Activated CD4-positive, alpha-beta T cell treated with anti-CD3 and anti-CD28 coated beads for 4 hours (primary cell): ENCODE results near the gene MKLN1.
A peak's percentile ranks its signal among the peaks of the same experiment; 100 is the strongest.

Experiments
- DNase-seq, 2 donors: peaks; one replicate each; pipeline ENCODE4 v3.0.0-alpha.2; 2020

The MKLN1 gene

DNA sequence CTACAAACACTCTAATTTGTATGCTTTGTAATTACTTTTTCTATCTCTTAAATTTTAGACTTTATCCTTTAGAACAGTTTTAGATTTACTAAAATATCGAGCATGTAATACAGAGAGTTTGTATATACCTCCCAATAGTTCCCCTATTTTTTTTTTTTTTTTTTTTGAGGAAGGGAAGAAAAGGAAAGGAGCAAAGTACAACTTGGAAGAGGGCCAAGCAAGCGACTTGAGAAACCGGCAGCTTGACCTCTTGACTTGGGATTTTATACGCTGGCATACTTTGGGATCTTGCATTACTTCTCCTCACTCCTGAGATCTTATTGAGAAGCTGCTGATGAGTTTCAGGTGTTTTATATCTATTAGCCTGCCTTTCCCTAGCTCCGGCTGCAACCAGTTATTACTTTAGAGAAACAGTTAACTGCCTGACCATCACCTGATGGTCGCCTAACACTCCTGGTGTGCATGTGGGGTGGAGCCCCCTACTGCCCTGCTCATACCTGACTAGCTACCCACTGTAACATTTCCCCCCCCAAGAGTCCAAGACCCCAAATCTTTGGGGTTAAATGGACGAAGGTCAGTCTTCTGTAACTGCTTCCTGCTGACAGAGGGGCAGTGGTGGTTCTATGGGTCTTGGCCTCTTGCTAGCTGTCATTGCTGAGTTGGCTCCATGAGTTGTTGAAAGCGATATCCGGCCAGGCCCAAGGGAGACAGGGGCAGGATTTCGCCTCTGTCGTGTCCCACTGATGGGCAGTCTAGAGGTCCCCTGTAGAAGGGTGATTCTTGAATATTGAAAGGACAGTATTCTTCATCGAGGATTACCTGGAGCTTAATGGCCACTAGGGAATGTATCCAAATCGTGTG is 28.5 kb downstream of the MKLN1 start:
- DNase-seq = no peak

DNA sequence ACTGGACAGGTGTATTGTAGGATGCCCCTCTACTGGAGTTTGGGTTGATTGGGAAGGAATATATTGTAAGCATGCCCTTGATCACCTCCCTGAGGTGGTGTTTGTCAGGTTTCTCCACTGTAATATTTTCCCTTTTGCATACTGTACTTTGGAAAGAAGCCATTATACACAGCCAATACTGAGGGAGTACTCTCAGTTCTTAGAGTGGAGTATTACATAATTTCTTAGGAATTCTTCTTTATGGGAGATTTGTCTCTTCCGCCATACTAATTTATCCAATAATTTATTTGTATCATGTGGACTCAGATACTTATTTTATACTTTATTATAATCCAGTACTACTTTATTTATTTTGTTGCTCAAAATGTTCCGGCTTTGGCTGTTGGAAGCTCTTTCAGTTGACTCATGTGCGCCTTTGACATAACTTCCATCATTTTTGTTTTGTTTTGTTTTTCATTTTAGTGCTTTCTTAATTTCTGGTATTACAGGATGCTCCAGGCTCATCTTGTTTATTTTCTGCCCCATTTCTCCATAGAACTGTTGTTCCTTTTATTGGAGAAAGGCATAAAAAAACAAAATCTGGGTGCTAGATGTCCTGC is 29.7 kb downstream of the MKLN1 start:
- DNase-seq = no peak

DNA sequence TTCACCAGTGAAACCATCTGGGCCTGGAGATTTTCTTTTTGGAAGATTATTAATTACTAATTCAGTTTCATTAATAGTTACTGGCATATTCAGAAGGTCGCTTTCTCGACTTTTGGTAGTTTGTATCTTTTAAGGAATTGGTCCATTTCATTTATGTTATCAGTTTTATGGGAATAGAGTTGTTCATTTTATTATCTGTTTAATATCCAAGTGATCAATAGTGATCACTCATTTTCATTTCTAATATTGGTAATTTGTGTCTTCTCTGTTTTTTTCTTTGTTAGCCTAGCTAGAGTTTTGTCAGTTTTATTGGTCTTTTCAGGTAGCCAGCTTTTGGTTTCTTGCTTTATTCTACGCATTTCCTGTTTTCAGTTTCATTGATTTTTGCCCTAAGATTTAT is 31.0 kb downstream of the MKLN1 start:
- no peak for DNase-seq

DNA sequence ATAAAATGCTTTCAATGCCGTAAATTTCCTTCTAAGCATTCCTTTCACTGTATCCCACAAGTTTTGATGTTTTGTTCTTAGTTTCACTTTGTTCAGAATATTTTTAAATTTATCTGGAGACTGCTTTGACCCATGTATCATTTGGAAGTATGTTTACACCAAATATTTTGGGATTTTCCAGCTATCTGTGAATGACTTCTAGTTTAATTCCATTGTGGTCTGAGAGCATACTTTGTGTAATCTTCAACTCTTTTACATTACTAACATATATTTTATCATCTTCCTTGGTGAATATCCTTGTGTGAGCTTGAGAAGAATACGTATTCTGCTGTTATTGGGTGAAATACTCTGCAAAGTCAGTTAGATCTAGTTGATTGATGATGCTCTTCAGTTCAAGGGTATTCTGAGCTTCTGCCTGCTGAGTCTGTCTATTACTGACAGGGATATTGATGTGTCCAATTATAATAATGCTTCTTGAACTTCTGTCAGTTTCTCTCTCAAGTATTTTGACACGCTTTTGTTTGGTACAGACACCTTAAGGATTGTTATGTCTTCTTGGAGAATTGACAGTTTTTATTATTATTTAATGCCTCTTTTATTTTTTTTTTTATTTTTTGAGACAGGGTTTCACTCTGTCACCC is 31.6 kb downstream of the MKLN1 start:
- DNase-seq = no peak

DNA sequence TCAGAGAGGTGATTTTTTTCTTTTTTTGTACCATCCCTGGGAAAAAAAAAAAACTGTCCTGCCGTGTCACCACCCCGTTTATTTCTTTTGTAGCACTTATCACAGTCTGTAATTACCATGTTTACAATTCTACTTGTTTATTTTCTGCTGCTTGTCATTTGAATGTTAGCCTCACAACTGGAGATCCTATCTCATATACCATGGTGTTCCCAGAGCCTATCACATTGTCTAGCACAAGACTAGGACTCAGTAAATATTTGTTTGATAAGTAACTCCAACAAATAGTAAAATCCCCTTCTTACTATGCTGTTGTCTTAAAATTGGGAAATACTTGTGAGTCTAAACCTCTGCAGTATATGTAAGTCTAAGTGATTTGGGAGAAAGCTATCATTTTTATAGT is 36.0 kb downstream of the MKLN1 start:
- no peak for DNase-seq

DNA sequence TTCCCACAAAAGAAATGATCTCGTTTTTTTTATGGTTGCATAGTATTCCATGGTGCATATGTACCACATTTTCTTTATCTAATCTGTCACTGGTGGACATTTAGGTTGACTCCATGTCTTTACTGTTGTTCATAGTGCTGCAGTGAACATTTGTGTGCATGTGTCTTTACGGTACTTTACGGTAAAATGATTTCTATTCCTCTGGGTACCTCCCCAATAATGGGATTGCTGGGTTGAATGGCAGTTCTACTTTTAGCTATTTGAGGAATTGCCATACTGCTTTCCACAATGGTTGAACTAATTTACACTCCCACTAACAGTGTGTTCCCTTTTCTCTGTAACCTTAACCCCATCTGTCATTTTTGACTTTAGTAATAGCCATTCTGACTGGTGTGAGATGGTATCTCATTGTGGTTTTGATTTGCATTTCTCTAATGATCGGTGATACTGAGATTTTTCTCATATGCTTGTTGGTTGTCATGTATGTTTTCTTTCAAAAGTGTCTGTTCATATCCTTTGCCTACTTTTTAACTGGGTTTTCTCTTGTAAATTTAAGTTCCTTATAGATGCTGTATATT is 37.2 kb downstream of the MKLN1 start:
- no peak for DNase-seq

DNA sequence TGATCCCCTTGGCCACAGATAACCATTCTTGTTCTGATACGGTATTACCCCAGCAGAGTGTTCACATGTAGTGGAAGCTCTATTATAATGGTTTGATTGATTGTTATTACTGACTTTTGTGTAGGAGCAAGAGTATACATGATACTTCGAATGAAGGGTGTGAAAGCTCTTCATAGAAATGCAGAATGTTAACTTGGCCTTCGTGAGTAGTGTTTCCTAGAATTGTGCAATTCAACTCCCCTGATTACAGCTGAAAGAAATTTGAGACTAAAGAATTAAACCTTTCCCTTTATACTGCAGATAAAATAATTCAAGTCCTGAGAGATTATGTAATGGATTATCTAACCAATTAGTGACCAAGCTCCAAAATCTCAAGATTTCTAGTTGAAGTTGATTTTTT is 38.2 kb downstream of the MKLN1 start:
- DNase-seq = no peak

DNA sequence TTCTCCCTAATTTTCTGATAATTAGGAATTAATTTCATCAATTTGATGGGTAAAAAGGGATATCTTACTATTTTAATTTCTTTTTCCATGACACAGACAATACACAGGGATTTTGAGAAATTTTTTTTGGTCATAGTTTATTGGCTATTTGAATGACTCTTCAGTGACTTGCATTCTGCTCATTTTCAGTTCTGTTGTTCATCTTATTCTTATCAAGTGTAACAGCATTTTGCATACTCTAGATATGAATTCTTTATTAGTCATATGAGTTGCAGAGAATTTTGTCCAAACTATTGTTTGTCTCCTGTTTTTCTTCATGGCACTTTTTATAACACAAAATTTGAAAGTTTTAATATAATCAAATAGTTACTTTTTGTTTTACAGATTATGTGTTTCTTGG is 41.7 kb downstream of the MKLN1 start:
- DNase-seq = no peak

DNA sequence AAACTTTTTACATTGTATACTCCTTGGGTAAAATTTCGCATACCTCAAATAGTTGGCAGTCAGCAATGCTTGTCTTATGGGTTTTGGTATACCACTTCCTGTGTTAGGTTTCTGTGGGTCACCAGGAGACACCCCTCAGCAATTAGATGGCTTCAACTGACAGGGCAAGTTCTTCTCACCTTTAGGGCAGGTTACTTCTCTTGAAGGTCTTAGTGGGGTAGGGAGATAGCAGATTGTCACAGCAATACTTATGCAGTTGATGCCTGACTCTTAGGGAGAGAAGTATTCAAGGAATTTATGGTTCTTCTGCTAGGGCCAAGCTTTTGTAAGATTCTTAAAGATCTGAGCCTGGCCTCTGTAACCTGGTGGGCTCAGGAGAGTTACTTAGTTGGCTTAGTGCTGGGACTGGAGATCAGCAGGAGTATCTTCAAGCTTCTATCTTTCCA is 42.9 kb downstream of the MKLN1 start:
- peak; percentile 6 to 13 for DNase-seq

DNA sequence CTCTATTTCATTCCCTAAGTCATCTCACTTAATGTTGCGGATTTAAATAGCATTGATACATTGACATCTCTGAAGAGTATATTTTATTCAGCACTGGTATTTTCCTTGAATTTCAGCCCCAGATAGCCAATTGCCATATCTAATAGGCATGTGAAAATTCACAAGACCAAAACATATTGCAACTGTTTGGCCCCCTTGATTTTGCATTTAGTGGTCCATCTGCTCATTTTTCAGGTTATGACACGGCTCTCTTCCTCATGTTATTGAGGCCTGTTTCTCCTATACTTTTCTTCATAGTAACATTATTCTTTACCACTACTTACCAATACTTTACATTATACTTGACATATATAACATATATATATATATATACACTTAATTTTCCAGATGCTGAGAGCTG is 43.7 kb downstream of the MKLN1 start:
- no peak for DNase-seq

DNA sequence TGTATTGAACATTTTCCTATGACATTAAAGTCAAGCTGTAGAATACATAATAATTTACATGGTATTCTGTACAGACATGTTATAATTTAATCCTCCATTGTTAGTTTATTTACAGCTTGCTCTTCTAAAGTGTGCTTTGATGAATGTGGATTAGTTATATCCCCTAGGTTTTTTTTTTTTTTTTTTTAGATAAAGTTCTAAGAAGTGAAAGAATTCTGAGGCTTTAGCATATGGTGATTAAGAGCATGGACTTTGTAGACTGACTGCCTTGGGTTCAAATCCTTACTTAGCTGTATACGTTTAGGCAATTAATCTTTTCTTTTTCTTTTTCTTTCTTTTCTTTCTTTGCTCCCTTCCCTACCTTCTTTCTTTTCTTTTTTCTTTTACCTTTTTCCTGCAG is 44.9 kb downstream of the MKLN1 start:
- no peak for DNase-seq

DNA sequence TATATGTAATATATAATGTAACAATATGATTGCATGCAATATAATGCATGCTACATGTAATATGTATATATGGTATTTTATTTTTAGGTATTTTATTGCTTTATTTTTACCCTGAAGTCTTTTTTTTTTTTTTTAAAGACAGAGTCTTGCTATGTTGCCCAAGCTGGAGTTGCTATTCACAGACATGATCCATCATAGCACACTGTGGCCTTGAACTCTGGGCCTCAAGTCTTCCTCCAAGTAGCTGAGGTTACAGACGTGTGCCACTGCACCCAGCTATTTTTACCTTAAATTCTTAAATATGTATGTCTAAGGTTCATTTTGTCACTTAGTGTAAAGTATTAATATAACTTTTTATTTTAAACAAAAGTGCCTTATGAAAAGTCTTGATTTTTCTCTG is 47.1 kb downstream of the MKLN1 start:
- no peak for DNase-seq

DNA sequence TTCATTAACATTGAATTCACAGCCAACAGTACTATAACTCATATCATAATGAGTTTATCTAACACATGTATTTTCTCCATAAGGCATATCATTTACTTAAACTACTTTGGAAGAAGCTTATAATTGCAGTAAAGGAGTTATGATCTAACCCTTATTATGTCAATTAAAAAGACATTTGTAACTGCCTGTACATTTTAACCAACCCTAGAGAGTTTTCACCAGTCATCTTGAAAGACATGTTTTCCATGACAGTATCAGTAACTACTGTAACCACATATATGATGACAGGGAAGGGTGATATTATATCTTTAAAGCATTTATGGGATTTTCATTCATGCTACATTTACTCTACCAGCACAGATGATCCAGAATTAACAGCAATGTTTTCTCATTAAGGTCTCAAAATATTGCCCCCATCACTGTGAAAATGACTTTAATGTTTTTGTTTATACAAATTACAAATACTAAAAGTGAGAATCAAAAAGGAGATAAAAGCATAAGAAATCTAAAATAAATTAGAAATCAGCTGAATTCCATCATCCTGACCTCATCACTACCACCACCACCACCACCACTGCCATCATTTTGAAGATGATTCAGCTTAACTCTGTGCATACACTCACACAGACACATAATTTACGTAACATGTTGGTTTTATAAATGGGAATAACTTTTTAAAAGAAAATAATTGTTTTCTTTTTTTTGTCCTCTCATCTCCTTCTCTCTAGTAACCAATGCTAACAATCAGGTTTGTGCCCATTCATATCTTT is 53.6 kb downstream of the MKLN1 start:
- DNase-seq = no peak

DNA sequence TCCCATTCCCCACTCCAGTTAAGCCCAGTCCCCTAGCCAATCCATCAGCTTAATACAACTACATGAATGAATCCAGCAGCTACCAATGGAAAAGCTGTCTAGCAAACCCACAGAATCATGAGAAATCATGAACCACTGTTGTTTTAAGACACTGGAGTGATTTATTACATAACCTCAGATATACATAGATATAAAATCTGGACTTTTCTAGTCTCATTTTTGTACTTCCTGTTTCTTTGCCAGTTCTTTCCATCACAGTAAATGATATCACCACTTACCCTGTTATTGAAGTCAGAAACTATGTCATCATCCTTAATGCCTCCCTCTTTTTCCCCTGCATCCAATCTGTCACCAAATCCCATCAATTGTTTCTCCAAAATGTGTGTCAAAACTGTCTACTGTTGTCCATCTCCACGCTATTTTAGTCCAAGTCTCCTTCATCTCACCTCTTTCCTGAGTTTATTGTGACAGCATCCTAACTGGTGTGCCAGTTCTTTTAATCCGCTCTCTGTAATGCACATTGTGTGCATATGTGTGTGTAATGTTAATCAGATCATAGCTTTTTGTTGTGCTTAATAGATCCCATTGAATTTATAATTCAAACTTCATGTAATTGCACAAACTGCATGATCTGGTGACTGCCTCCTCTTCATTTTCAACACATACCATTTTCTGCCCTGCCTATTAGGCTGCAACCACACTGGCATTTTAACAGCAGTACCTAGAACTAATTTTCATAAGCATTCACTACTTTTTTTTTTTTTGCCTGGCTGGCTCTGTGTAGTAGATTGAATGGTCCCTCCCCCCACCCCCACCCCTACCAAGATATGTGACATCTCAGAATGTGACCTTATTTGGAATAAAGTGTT is 56.0 kb downstream of the MKLN1 start:
- no peak for DNase-seq

DNA sequence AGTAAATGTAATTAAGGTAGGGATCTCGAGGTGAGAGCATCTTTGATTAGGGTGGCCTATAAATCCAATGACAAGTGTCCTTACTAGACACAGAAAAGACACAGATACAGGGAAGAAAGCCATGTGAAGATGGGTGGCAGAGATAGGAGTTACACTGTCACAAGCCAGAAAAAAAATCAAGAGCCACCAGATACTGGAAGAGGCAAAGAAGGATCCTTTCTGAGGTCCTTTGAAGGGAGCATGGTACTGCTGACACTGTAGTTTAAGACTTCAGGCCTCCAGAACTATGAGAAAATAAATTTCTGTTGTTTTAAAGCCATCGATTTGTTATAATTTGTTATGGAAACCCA is 56.6 kb downstream of the MKLN1 start:
- DNase-seq = no peak

DNA sequence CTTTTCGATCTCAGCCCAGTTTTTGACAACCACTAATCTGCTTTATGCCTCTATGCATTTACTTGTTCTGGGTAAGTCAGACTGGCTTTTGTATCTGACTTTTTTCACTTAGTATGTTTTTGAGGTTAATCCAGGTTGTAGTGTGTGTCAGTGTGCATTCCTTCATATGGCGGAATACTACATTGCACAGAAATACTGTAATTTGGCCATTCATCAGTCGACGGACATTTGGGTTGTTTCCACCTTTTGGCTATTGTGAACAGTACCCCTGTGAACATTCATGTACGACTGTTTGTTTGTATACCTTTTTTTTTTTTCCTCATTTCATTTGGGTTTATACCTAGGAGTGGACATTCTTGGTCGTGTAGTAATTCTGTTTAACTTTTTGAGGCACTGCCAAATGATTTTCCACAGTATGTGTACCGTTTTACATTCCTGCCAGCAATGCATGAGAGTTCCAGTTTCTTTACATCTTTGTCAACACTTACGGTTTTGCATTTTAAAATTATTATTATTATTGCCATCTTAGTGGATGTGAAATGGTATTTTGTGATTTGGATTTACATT is 57.4 kb downstream of the MKLN1 start:
- no peak for DNase-seq

DNA sequence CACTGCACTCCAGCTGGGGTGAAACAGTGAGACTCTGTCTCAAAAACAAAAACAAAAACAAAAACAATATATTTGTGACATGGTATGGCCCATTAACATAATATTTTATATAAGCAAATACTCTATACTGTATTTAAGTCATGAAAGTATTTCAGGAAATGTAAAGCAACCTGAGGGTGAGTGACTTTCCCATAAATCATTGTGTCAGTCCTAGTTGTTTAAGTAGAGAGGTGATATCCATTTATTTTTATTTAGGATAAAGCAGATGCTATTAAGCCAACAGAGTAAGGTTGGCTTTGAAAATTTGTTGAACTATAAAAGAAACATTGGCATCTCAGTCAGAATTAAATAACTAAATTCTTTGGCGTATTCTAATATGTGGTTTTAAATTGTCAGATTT is 60.5 kb downstream of the MKLN1 start:
- DNase-seq = no peak

DNA sequence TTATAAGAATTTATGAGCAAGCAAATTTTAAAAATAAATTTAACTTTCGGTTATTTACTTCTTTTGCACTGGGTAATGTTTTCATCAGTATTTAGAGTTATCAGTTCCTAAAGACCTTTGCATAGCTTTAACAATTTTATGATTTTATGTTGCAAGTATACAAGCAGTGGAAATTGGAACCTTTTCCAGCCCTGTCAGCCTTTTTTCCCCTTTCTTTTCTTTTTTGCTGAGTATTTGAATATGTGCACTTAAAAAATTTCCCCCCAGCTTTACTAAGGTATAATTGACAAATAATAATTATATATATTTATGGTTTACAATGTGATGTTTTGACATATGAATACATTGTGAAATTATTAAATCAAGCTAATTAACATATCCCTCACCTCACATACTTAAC is 62.6 kb downstream of the MKLN1 start:
- no peak for DNase-seq

DNA sequence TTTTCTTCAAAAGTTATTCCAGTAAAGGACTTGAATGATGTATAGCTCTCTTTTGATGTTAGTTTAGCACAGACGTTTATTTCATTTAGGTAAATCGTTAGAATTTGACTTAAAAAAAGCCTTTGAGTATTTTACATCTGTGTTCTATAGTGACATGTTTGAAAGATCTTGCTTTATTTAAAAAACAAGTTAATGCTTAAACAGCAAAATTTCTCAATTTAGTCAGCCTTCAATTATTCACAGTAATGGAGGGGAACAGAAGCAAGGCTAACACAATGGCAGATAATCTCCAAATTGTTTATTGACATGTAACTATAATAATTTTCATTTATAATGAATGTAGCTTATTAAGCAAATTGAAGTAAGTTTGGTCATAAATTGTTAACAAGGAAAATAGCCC is 63.5 kb downstream of the MKLN1 start:
- DNase-seq = no peak

DNA sequence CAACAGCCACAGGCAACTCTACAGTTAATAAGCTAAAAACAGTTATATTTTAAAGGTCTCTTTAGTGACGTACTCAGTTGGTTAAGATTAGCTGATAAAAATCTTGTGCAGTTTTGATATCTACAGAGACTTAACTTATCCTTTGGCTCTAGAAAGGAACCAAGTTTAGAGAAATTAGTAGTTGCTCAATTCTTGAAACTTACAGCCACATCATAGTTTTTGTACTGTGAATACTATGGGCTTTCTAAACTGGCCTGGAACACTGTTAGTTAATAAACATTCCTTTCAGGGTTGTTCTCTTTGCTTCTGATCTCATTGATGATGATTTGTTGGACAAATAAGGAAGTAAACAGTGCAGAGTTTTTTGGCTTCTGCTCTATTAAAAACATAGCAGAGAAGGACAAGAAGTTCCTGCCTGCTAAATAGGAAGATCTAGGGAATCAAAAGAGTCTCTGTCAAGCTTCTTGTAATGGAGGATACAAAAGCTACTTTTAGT is 73.1 kb downstream of the MKLN1 start:
- DNase-seq = no peak

DNA sequence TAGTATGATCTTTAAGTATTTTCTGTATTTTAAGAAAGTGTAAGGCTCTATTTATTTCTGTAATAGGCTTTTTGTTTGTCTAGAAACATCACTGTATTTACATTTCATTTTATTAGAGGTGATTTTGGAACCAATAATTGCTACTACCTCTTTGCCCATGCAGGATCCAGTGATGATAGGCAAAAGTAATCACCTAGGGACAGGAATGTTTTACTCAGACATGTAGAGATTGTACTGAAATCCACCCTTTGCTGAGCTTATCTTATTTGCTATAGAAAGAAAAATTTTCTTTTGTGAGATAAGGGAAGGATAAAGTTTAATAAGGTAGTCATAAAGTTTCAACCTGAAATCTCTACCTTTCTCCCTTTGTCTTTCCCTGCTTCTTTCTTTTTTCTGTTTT is 73.5 kb downstream of the MKLN1 start:
- no peak for DNase-seq

DNA sequence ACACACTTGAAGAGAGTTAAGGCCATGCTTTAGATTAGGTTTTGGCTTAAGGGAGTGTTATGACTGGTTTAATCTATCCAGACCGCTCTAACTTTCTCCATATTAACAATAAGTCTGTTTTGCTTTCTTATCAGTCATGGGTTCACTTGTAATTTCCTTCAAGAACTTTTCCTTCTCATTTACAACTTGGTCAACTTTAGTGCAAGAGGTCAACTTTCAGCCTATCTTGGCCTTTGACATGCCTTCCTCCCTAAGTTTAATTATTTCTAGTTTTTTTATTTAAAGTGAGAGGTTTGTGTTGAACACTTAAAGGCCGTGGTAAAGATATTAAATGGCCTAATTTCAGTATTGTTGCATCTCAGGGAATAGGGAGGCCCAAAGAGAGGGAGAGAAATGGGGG is 75.6 kb downstream of the MKLN1 start:
- no peak for DNase-seq
